Measurements from ENCODE around the gene SLC16A5.

GRCh38 chr17:75073618-75074047 is 14.1 kb upstream of the SLC16A5 start:
- TF ChIP-seq BHLHE40 (IDR thresholded peaks at IDR 0.05; ENCODE audit: borderline replicate concordance) (no peak), FOXA1 (IDR thresholded peaks at IDR 0.05) (no peak), SUZ12 (IDR thresholded peaks at IDR 0.05) (no peak), FOXK2 (IDR thresholded peaks at IDR 0.05) (no peak)

Data from HEK293T (cell line).